ENCODE data around the gene ARVCF.

GRCh38 chr22:19966908-19967750, 49.5 kb downstream of the ARVCF start:
- TF ChIP-seq, protein P1, sequence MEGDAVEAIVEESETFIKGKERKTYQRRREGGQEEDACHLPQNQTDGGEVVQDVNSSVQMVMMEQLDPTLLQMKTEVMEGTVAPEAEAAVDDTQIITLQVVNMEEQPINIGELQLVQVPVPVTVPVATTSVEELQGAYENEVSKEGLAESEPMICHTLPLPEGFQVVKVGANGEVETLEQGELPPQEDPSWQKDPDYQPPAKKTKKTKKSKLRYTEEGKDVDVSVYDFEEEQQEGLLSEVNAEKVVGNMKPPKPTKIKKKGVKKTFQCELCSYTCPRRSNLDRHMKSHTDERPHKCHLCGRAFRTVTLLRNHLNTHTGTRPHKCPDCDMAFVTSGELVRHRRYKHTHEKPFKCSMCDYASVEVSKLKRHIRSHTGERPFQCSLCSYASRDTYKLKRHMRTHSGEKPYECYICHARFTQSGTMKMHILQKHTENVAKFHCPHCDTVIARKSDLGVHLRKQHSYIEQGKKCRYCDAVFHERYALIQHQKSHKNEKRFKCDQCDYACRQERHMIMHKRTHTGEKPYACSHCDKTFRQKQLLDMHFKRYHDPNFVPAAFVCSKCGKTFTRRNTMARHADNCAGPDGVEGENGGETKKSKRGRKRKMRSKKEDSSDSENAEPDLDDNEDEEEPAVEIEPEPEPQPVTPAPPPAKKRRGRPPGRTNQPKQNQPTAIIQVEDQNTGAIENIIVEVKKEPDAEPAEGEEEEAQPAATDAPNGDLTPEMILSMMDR (conservative IDR thresholded peaks at IDR 0.05), result no peak
- no peak for TF ChIP-seq EZH2 (IDR thresholded peaks at IDR 0.05; ENCODE audit: low read depth)
